ENCODE results near the gene OR4C6.

OR4C6 gene

GRCh38 chr11:55707029-55707428 lies 45.0 kb downstream of the OR4C6 start:
- H3K4me1 ChIP-seq (ENCODE audit: insufficient read depth, low read length) = no peaks in the 10 kb centered on the region
- H3K27me3 ChIP-seq (ENCODE audit: control insufficient read depth in 1 of 2, insufficient read depth in 2 of 2, low read length in 2 of 2) = no peaks in the 10 kb centered on the region
- H3K9ac ChIP-seq (ENCODE audit: low read length) = no peak overlapping the region
- H3K27ac ChIP-seq (ENCODE audit: low read depth, low read length) = no peak overlapping the region
- H3K36me3 ChIP-seq (ENCODE audit: insufficient read depth, low read length) = no peaks in the 10 kb centered on the region
- no peak overlapping the region for H3K4me3 ChIP-seq (ENCODE audit: low read depth in 1 of 2, low read length in 2 of 2)
- H3K9me3 ChIP-seq (ENCODE audit: low read length) = no peaks in the 10 kb centered on the region

GRCh38 chr11:55714982-55715888 lies 53.2 kb downstream of the OR4C6 start:
- Histone ChIP-seq H3K9ac (ENCODE audit: low read length) (no peak overlapping the region), H3K27ac (ENCODE audit: low read depth, low read length) (no peak overlapping the region), H3K36me3 (ENCODE audit: insufficient read depth, low read length) (no peaks in the 10 kb centered on the region), H3K4me3 (ENCODE audit: low read depth in 1 of 2, low read length in 2 of 2) (no peak overlapping the region), H3K9me3 (ENCODE audit: low read length) (no peaks in the 10 kb centered on the region), H3K27me3 (ENCODE audit: control insufficient read depth in 1 of 2, insufficient read depth in 2 of 2, low read length in 2 of 2) (no peaks in the 10 kb centered on the region), H3K4me1 (ENCODE audit: insufficient read depth, low read length) (no peaks in the 10 kb centered on the region)
